22Rv1 (cell line): ENCODE measurements around the gene HAPLN3.

ENCODE experiments used
- CTCF ChIP-seq: fragments of 450-650 bp; IDR thresholded peaks from 2 replicates; pipeline ENCODE4 v1.5.1; 2017; ENCODE audit warnings: mild to moderate bottlenecking
- ZFX ChIP-seq: fragments of 450-650 bp; IDR thresholded peaks from 2 replicates; pipeline ENCODE4 v1.6.1; 2017; ENCODE audit warnings: antibody characterized with exemption, borderline replicate concordance

GRCh38 chr15:88843334-88843733 lies 52.0 kb downstream of the HAPLN3 start:
- TF ChIP-seq CTCF (no peak), ZFX (no peak)
